ENCODE data around the gene HSF2.

GRCh38 chr6:122431780-122432179, 32.3 kb downstream of the HSF2 start:
- TF ChIP-seq POLR2A (IDR thresholded peaks at IDR 0.05) (no peak), CTCF (IDR thresholded peaks at IDR 0.05 in 4 of 5, conservative IDR thresholded peaks at IDR 0.05 in 1 of 5) (no peak)
